K562 (cell line): ENCODE measurements around the gene CFAP58. TPM values are rescaled to one million over a fixed set of nuclear protein-coding genes. Genes with fewer than 3 reads are reported as not detected.

Experiments used
- BHLHE40 ChIP-seq: IDR thresholded peaks from 2 replicates; pipeline ENCODE4 v1.6.1; 2011; ENCODE audit warnings: low read length, improper control_type of control experiment
- DACH1 ChIP-seq: fragments of 450-650 bp; IDR thresholded peaks from 2 replicates; pipeline ENCODE4 v1.6.1; 2018; ENCODE audit not compliant: partially characterized antibody
- DMBX1 ChIP-seq: fragments of 250-450 bp; sonication (Bioruptor Pico); IDR thresholded peaks from 2 replicates; pipeline ENCODE4 v1.8.0; 2022; ENCODE audit warnings: inconsistent platforms, mild to moderate bottlenecking, moderate library complexity, borderline replicate concordance
- FIP1L1 ChIP-seq: fragments of 200-400 bp; formaldehyde crosslinking; IDR thresholded peaks from 2 replicates; pipeline ENCODE4 v1.6.1; 2018; ENCODE audit warnings: mild to moderate bottlenecking, low read depth, low read length; ENCODE audit not compliant: poor library complexity, severe bottlenecking
- FOXA3 ChIP-seq, 2 experiments: fragments of 450-650 bp in 1 of 2; sonication (generic) in 1 of 2; formaldehyde crosslinking; IDR thresholded peaks in 1 of 2; conservative IDR thresholded peaks in 1 of 2; 2 replicates each; pipeline versions ENCODE4 v1.4.0 to v1.8.0; 2020 to 2022; ENCODE audit warnings: mild to moderate bottlenecking in 2 of 2, missing genetic modification reagents in 1 of 2
- GABPB1 ChIP-seq: sonication (generic); formaldehyde crosslinking; IDR thresholded peaks from 2 replicates; pipeline ENCODE4 v1.8.0; 2022; ENCODE audit warnings: mild to moderate bottlenecking, missing genetic modification reagents
- HIVEP1 ChIP-seq: fragments of 250-450 bp; sonication (Bioruptor Pico); IDR thresholded peaks from 2 replicates; pipeline ENCODE4 v1.4.0; 2020; ENCODE audit warnings: mild to moderate bottlenecking
- HMGN3 ChIP-seq: IDR thresholded peaks from 2 replicates; pipeline ENCODE4 v1.6.1; 2011; ENCODE audit warnings: borderline replicate concordance, low read depth, mild to moderate bottlenecking, mixed read lengths, low read length; ENCODE audit not compliant: insufficient read length; ENCODE audit errors: extremely low read depth
- HSF4 ChIP-seq: fragments of 250-450 bp; sonication (Bioruptor Pico); IDR thresholded peaks from 2 replicates; pipeline ENCODE4 v2.1.2; 2022; ENCODE audit warnings: mild to moderate bottlenecking, moderate library complexity, borderline replicate concordance
- MEF2A ChIP-seq: IDR thresholded peaks from 2 replicates; pipeline ENCODE4 v1.6.1; 2011; ENCODE audit warnings: low read depth, mild to moderate bottlenecking, low read length, moderate library complexity; ENCODE audit not compliant: control insufficient read depth
- NONO ChIP-seq, 2 experiments: fragments of 200-400 bp in 1 of 2; fragments of 450-650 bp in 1 of 2; formaldehyde crosslinking in 1 of 2; IDR thresholded peaks; 2 replicates each; pipeline ENCODE4 v1.6.1; 2017; ENCODE audit warnings: low read depth in 2 of 2, mild to moderate bottlenecking in 2 of 2, moderate library complexity in 2 of 2, low read length in 1 of 2
- PML ChIP-seq: IDR thresholded peaks from 2 replicates; pipeline ENCODE4 v1.6.1; 2012; ENCODE audit warnings: low read length, inconsistent platforms
- RFX1 ChIP-seq: fragments of 450-650 bp; IDR thresholded peaks from 2 replicates; pipeline ENCODE4 v1.6.1; 2016; ENCODE audit warnings: mild to moderate bottlenecking, moderate library complexity
- SRSF1 ChIP-seq: fragments of 200-400 bp; formaldehyde crosslinking; IDR thresholded peaks from 2 replicates; pipeline ENCODE4 v1.6.1; 2017; ENCODE audit warnings: mild to moderate bottlenecking, low read depth, low read length, moderate library complexity
- ZKSCAN1 ChIP-seq: fragments of 150-350 bp; IDR thresholded peaks from 2 replicates; pipeline ENCODE4 v1.6.1; 2016; ENCODE audit warnings: low read depth, low read length
- ZNF184 ChIP-seq: sonication (generic); formaldehyde crosslinking; IDR thresholded peaks from 2 replicates; pipeline ENCODE4 v1.5.0; 2020; ENCODE audit warnings: missing genetic modification reagents
- polyA plus RNA-seq, 8 experiments: library from polyadenylated mRNA; depleted of rRNA in 4 of 8; stranded (reverse) in 5 of 8; unstranded in 3 of 8; fragments of >200 nt; fragmentation: Nextera tagmentation in 2 of 8; fragmentation: Illumina TruSeq in 1 of 8; extraction: Ambion mirVana in 2 of 8; extraction: Trizol in 1 of 8; gene quantifications; 2 replicates each; pipeline versions ENCODE4 v1.2.1 to v1.2.3, GENCODE V29; 2011 to 2014; ENCODE audit warnings: inconsistent platforms in 1 of 8, missing spikeins in 1 of 8
- total RNA-seq, 7 experiments: library from RNA; depleted of rRNA in 6 of 7; stranded (reverse); fragments of >200 nt in 6 of 7; fragmentation: Illumina TruSeq in 2 of 7; extraction: Trizol in 2 of 7; gene quantifications; 2 replicates each; pipeline versions ENCODE4 v1.2.1 to v1.2.3, GENCODE V29; 2011 to 2021; ENCODE audit warnings: low replicate concordance in 1 of 7
- TF ChIP-seq, protein P1 (sequence below): fragments of 250-450 bp; sonication (Bioruptor Pico); IDR thresholded peaks from 2 replicates; pipeline ENCODE4 v1.5.0; 2022; ENCODE audit warnings: mild to moderate bottlenecking
- TF ChIP-seq, protein P2 (sequence below), 2 experiments: IDR thresholded peaks in 1 of 2; conservative IDR thresholded peaks in 1 of 2; 2 replicates each; pipeline ENCODE4 v1.6.1; 2016; ENCODE audit warnings: low read depth in 2 of 2, mild to moderate bottlenecking in 1 of 2, missing compliant biosample characterization in 1 of 2, missing genetic modification characterization in 1 of 2, moderate library complexity in 1 of 2
- TF ChIP-seq, protein P3 (sequence below): fragments of 250-450 bp; sonication (Bioruptor Pico); IDR thresholded peaks from 2 replicates; pipeline ENCODE4 v1.5.0; 2021; ENCODE audit warnings: mild to moderate bottlenecking, borderline replicate concordance
- TF ChIP-seq, protein P4 (sequence below): fragments of 450-650 bp; formaldehyde crosslinking; conservative IDR thresholded peaks from 2 replicates; pipeline ENCODE4 v1.4.0; 2022; ENCODE audit warnings: mild to moderate bottlenecking, missing genetic modification characterization

Gene CFAP58
- total and polyA plus RNA-seq, 9 of the 15 experiments (the other 6 are each of a cell fraction or from before 2014, with no cell fraction given) = 0.08 to 2.0 (median 0.71) TPM

DNA sequence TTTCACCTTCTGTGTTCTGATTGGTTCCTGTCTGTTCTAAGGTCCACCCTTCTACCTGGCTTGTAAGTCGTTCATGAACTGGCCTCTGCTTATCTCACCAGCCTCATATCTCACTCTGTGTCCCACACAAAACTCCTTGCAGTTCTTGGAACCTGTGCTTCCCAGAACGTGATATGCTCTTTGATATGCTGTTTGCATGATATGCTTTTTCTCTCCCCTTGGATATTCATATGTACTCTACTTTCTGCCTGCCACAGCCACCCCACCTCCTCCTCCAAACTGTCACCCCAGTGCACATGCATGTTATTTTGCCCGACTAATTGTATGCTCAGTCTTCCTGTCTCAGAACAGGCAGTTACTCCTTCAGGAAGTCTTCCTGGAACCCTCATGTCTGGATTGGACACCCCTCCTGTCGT, 13.5 kb upstream of the CFAP58 start (continued):
- TF ChIP-seq DACH1 = no peak
- TF ChIP-seq HIVEP1 (CRISPR knock-in tag) = no peak
- no peak for TF ChIP-seq GABPB1 (CRISPR knock-in tag)
- no peak for TF ChIP-seq ZNF184 (CRISPR knock-in tag)
- TF ChIP-seq MEF2A = 0 out of 2 replicates have a peak, but pooled peaks have one; percentile 2
- no peak for TF ChIP-seq ZKSCAN1
- TF ChIP-seq, protein P1, sequence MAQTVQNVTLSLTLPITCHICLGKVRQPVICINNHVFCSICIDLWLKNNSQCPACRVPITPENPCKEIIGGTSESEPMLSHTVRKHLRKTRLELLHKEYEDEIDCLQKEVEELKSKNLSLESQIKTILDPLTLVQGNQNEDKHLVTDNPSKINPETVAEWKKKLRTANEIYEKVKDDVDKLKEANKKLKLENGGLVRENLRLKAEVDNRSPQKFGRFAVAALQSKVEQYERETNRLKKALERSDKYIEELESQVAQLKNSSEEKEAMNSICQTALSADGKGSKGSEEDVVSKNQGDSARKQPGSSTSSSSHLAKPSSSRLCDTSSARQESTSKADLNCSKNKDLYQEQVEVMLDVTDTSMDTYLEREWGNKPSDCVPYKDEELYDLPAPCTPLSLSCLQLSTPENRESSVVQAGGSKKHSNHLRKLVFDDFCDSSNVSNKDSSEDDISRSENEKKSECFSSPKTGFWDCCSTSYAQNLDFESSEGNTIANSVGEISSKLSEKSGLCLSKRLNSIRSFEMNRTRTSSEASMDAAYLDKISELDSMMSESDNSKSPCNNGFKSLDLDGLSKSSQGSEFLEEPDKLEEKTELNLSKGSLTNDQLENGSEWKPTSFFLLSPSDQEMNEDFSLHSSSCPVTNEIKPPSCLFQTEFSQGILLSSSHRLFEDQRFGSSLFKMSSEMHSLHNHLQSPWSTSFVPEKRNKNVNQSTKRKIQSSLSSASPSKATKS (CRISPR knock-in tag) = no peak
- no peak for TF ChIP-seq FIP1L1
- TF ChIP-seq PML = peak; percentile 51; the same call in 1 of the 2 replicates
- no peak for TF ChIP-seq HMGN3
- no peak for TF ChIP-seq DMBX1 (CRISPR knock-in tag)
- no peak for TF ChIP-seq SRSF1
- TF ChIP-seq, protein P2, sequence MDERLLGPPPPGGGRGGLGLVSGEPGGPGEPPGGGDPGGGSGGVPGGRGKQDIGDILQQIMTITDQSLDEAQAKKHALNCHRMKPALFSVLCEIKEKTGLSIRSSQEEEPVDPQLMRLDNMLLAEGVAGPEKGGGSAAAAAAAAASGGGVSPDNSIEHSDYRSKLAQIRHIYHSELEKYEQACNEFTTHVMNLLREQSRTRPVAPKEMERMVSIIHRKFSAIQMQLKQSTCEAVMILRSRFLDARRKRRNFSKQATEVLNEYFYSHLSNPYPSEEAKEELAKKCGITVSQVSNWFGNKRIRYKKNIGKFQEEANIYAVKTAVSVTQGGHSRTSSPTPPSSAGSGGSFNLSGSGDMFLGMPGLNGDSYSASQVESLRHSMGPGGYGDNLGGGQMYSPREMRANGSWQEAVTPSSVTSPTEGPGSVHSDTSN (CRISPR knock-in tag; IDR thresholded peaks at IDR 0.05; ENCODE audit: low read depth) = no peak
- TF ChIP-seq, protein P2 (tag; conservative IDR thresholded peaks at IDR 0.05; ENCODE audit: low read depth) = no peak
- no peak for TF ChIP-seq FOXA3 (CRISPR knock-in tag; conservative IDR thresholded peaks at IDR 0.05 in 1 of 2, IDR thresholded peaks at IDR 0.05 in 1 of 2)
- TF ChIP-seq HSF4 (CRISPR knock-in tag) = no peak
- TF ChIP-seq, protein P3, sequence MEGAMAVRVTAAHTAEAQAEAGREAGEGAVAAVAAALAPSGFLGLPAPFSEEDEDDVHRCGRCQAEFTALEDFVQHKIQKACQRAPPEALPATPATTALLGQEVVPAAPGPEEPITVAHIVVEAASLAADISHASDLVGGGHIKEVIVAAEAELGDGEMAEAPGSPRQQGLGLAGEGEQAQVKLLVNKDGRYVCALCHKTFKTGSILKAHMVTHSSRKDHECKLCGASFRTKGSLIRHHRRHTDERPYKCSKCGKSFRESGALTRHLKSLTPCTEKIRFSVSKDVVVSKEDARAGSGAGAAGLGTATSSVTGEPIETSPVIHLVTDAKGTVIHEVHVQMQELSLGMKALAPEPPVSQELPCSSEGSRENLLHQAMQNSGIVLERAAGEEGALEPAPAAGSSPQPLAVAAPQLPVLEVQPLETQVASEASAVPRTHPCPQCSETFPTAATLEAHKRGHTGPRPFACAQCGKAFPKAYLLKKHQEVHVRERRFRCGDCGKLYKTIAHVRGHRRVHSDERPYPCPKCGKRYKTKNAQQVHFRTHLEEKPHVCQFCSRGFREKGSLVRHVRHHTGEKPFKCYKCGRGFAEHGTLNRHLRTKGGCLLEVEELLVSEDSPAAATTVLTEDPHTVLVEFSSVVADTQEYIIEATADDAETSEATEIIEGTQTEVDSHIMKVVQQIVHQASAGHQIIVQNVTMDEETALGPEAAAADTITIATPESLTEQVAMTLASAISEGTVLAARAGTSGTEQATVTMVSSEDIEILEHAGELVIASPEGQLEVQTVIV (CRISPR knock-in tag) = no peak
- TF ChIP-seq BHLHE40 = peak; percentile 85
- TF ChIP-seq NONO (IDR thresholded peaks at IDR 0.05; ENCODE audit: low read depth in 2 of 2, low read length in 1 of 2) = no peak
- TF ChIP-seq RFX1 = no peak
- TF ChIP-seq, protein P4, sequence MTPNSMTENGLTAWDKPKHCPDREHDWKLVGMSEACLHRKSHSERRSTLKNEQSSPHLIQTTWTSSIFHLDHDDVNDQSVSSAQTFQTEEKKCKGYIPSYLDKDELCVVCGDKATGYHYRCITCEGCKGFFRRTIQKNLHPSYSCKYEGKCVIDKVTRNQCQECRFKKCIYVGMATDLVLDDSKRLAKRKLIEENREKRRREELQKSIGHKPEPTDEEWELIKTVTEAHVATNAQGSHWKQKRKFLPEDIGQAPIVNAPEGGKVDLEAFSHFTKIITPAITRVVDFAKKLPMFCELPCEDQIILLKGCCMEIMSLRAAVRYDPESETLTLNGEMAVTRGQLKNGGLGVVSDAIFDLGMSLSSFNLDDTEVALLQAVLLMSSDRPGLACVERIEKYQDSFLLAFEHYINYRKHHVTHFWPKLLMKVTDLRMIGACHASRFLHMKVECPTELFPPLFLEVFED = no peak
